GM18499 (cell line): ENCODE data around the gene C3orf49.

Experiments used
- ATAC-seq: cut with Tn5 transposase; IDR thresholded peaks from one replicate; pipeline ENCODE4 v1.9.1; 2021; ENCODE audit warnings: moderate number of reproducible peaks; ENCODE audit not compliant: insufficient read depth, unreplicated experiment

The C3orf49 gene

GRCh38 chr3:63877737-63878393 is 58.8 kb downstream of the C3orf49 start:
- no peak for ATAC-seq

- no peak for ATAC-seq
Measured at GRCh38 chr3:63878394-63879060, 59.4 kb downstream of the C3orf49 start.

GRCh38 chr3:63880653-63881052 is 61.6 kb downstream of the C3orf49 start:
- ATAC-seq = no peak

- ATAC-seq = no peak
Measured at GRCh38 chr3:63886858-63887257, 67.8 kb downstream of the C3orf49 start.

GRCh38 chr3:63891518-63891917 is 72.4 kb downstream of the C3orf49 start:
- no peak for ATAC-seq

GRCh38 chr3:63892773-63893352 is 73.8 kb downstream of the C3orf49 start:
- no peak for ATAC-seq

GRCh38 chr3:63895422-63896189 is 76.5 kb downstream of the C3orf49 start:
- ATAC-seq = no peak

GRCh38 chr3:63896332-63897030 is 77.4 kb downstream of the C3orf49 start:
- ATAC-seq = peak; percentile 66
